Parathyroid adenoma (tissue), 2 donors: Measurements from ENCODE around the gene SHANK1.

Experiments
- H2AFZ ChIP-seq: fragments of 300-600 bp; sonication (generic); one replicate; pipeline ENCODE4 v1.7.0; 2017; ENCODE audit warnings: antibody characterized with exemption, mild to moderate bottlenecking
- H3K27ac ChIP-seq: fragments of 300-600 bp; sonication (generic); one replicate; pipeline ENCODE4 v1.7.0; 2017
- H3K27me3 ChIP-seq: fragments of 300-600 bp; sonication (generic); one replicate; pipeline ENCODE4 v1.7.0; 2017; ENCODE audit warnings: low read length; ENCODE audit not compliant: control insufficient read depth, insufficient read depth
- H3K36me3 ChIP-seq: fragments of 300-600 bp; sonication (generic); one replicate; pipeline ENCODE4 v1.7.0; 2017; ENCODE audit warnings: low read length; ENCODE audit not compliant: control insufficient read depth, insufficient read depth
- H3K4me1 ChIP-seq: fragments of 300-600 bp; sonication (generic); one replicate; pipeline ENCODE4 v1.7.0; 2017; ENCODE audit warnings: control low read depth
- H3K4me2 ChIP-seq: fragments of 300-600 bp; sonication (generic); one replicate; pipeline ENCODE4 v1.7.0; 2017; ENCODE audit warnings: low read length
- H3K4me3 ChIP-seq: fragments of 300-600 bp; sonication (generic); one replicate; pipeline ENCODE4 v1.7.0; 2017; ENCODE audit warnings: low read depth, low read length
- H3K79me2 ChIP-seq: fragments of 300-600 bp; sonication (generic); one replicate; pipeline ENCODE4 v1.7.0; 2017; ENCODE audit warnings: control low read depth
- H3K9ac ChIP-seq: fragments of 300-600 bp; sonication (generic); one replicate; pipeline ENCODE4 v1.7.0; 2017; ENCODE audit warnings: mild to moderate bottlenecking
- H3K9me3 ChIP-seq: fragments of 300-600 bp; sonication (generic); one replicate; pipeline ENCODE4 v1.7.0; 2017; ENCODE audit warnings: low read length; ENCODE audit not compliant: control insufficient read depth
- TF ChIP-seq, protein P1 (sequence below): fragments of 300-600 bp; sonication (generic); IDR thresholded peaks from one replicate; pipeline ENCODE4 v1.7.0; 2017; ENCODE audit warnings: antibody characterized with exemption, mild to moderate bottlenecking
- donor health status: primary hyperparathyroidism.

SHANK1 gene

DNA sequence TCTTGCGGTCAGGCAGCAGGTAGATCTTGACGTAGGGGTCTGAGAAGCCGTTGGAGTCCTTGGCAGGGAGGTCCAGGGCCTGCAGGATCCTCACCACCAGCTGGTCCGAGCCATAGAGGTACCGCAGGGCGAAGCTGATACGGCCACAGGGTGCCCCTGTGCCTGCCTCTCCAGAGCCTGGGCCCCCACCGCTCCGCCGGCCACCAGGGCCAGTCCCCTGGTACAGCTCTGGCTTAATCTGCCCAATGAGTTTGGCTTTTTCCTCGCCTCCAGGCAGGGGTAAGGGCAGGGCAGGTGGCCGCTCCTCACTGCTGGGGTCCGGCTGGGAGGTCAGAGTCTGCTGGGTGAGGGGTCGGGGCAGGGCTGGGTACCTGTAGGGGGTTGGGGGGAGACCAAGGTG, 89.8 kb downstream of the SHANK1 start:
- Histone ChIP-seq H3K4me2 (no peak overlapping the region), H3K4me1 (no peaks in the 10 kb centered on the region), H3K36me3 (no peaks in the 10 kb centered on the region), H3K27me3 (no peaks in the 10 kb centered on the region), H3K79me2 (no peaks in the 10 kb centered on the region), H3K9me3 (no peaks in the 10 kb centered on the region), H3K4me3 (no peak overlapping the region), H2AFZ (no peak overlapping the region), H3K27ac (no peak overlapping the region), H3K9ac (no peak overlapping the region)
- TF ChIP-seq, protein P1, sequence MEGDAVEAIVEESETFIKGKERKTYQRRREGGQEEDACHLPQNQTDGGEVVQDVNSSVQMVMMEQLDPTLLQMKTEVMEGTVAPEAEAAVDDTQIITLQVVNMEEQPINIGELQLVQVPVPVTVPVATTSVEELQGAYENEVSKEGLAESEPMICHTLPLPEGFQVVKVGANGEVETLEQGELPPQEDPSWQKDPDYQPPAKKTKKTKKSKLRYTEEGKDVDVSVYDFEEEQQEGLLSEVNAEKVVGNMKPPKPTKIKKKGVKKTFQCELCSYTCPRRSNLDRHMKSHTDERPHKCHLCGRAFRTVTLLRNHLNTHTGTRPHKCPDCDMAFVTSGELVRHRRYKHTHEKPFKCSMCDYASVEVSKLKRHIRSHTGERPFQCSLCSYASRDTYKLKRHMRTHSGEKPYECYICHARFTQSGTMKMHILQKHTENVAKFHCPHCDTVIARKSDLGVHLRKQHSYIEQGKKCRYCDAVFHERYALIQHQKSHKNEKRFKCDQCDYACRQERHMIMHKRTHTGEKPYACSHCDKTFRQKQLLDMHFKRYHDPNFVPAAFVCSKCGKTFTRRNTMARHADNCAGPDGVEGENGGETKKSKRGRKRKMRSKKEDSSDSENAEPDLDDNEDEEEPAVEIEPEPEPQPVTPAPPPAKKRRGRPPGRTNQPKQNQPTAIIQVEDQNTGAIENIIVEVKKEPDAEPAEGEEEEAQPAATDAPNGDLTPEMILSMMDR: no peak

DNA sequence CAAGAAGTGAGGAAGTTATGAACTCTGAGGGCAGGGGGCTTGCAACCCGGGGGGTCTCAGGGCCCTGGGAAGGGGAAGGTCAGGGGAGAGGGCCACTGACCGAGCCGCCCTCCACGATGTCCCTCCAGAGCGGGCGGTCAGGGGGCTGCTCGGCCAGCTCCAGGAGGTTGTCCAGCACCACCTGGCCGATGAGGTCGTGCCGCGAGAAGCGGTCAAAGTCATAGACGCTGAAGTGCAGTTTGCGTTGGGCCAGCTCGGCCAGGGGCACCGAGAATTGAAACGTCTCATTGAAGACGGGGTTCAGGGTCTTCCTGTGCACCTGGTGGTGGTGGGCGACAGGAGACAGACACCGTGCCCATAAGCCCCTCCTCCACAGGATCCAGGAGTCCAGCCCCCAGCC, 90.4 kb downstream of the SHANK1 start:
- Histone ChIP-seq H3K4me2 (no peak overlapping the region), H3K79me2 (no peaks in the 10 kb centered on the region), H3K27ac (no peak overlapping the region), H3K36me3 (no peaks in the 10 kb centered on the region), H3K4me3 (no peak overlapping the region), H3K4me1 (no peaks in the 10 kb centered on the region), H3K9me3 (no peaks in the 10 kb centered on the region), H3K9ac (no peak overlapping the region), H3K27me3 (no peaks in the 10 kb centered on the region), H2AFZ (no peak overlapping the region)
- TF ChIP-seq, protein P1: no peak

DNA sequence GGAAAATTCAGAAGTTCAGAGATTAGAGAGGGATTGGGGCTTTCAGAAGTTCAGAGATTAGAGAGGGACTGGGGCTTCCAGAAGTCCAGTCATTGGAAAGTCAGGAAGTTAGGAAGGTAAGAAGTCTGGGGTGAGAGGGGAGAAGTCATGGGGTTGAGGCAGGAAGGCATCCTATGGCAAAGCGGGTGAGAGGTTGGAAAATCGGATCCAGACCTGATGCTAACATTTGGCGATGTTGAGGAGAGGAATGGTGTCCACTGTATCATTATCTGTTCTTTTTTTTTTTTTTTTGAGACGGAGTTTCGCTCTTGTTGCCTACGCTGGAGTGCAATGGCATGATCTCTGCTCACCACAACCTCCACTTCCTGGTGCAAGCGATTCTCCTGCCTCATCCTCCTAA, 91.1 kb downstream of the SHANK1 start:
- Histone ChIP-seq H3K27me3 (no peaks in the 10 kb centered on the region), H3K4me1 (no peaks in the 10 kb centered on the region)

DNA sequence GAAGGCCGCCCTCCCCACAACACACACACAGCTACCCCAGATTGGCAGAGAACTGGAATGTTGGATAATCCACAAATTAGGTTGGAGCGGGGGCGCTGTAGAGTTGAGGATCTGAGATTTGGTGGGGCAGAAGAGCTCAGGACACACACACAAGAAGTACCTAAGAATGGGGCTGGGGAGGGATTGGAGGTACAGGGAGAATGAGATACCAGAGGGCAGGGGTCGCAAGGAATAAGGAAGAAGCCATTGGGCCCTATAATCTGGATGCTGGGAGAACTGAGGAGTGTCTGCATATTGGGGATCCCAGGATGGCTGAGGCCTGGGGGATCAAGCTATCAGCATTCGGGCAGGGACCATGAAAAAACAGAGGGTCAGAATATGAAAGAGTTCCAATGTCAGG, 91.5 kb downstream of the SHANK1 start:
- TF ChIP-seq, protein P1: no peak
- Histone ChIP-seq H3K36me3 (no peaks in the 10 kb centered on the region), H3K9ac (no peak overlapping the region), H2AFZ (no peak overlapping the region), H3K4me1 (no peaks in the 10 kb centered on the region), H3K4me2 (no peak overlapping the region), H3K9me3 (no peaks in the 10 kb centered on the region), H3K4me3 (no peak overlapping the region), H3K27ac (no peak overlapping the region), H3K79me2 (no peaks in the 10 kb centered on the region), H3K27me3 (no peaks in the 10 kb centered on the region)

More for the DNA sequence above, 91.1 kb downstream of the SHANK1 start:
- Histone ChIP-seq H3K4me3 (no peak overlapping the region), H3K9ac (no peak overlapping the region), H3K36me3 (no peaks in the 10 kb centered on the region), H3K9me3 (no peaks in the 10 kb centered on the region), H3K27ac (no peak overlapping the region), H2AFZ (no peak overlapping the region), H3K79me2 (no peaks in the 10 kb centered on the region), H3K4me2 (no peak overlapping the region)
- TF ChIP-seq, protein P1: no peak

DNA sequence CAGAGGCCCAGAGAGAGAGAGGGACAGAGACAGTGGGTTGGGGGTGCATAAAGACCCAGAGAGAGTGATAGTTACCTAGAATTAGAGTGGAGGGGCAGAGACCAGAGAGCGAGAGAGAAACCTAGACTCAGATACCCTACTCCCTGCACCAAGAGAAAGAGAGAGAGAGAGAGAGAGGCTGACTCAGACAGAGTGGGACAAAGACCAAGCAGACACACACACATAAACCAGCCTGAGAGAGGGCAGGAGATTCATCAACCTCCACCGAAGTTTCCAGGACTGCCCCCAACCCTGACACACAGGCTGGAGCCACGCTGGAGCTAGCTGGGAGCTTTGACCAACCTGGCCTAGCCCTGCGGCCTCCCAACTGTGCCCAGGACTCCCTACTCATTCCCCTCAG, 92.8 kb downstream of the SHANK1 start:
- Histone ChIP-seq H3K4me1 (no peaks in the 10 kb centered on the region), H3K36me3 (no peaks in the 10 kb centered on the region), H3K27me3 (no peaks in the 10 kb centered on the region), H3K9me3 (no peaks in the 10 kb centered on the region), H3K27ac (no peak overlapping the region), H3K79me2 (no peaks in the 10 kb centered on the region), H3K4me2 (no peak overlapping the region), H3K9ac (no peak overlapping the region), H3K4me3 (no peak overlapping the region), H2AFZ (no peak overlapping the region)
- TF ChIP-seq, protein P1: no peak
